ENCODE data around the gene CUZD1. TPM values are rescaled to one million over a fixed set of nuclear protein-coding genes. Genes with fewer than 3 reads are reported as not detected.
"Not testable (repeated sequence)": the region's sequence is repeated elsewhere in the genome, so short reads cannot be mapped to it uniquely, and the experiment has no call there.

CUZD1 gene
- total RNA-seq = 0.11 TPM
- long read RNA-seq = 0 reads

DNA sequence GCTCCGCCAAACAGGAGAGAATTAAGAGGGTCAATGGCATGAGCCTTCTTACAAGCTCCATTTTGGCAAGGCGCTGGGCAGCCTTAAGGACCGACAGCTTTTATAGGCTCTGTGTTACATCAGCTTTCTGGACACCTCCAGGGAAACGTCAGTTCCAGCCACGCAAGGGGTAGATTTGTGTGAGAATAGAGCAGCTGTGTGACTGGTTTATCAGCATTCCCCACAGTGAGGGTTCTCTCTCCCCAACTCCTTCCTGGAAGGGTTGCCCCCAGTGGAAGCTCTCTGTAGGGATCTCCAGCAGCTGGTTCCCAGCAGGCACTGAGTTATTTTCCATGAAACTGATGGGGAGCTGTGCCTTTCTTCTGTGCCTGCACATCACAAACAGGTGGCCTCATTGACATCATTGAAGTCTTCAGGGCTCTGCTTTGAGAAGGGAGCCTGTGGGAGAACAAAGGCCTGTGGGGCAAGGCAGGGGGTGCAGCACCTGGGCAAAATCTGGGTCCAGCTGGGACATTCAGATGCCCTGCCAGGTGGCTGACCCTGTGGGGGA is at the start of gene CUZD1:
TSS of gene CUZD1 (minus strand) at position 75 of the 550 bp plus-strand sequence. CDS start at position 61, 14 bp downstream.
- intact Hi-C loops (cut with DNase I) = no loop called here
- no peak for DNase-seq

GRCh38 chr10:122894261-122894944 is 48.7 kb upstream of the CUZD1 start:
- DNase-seq (no peak), ATAC-seq (ENCODE audit: poor library complexity) (no peak)

More for the DNA sequence above, at the start of gene CUZD1:
- ATAC-seq (ENCODE audit: poor library complexity) = no peak

DNA sequence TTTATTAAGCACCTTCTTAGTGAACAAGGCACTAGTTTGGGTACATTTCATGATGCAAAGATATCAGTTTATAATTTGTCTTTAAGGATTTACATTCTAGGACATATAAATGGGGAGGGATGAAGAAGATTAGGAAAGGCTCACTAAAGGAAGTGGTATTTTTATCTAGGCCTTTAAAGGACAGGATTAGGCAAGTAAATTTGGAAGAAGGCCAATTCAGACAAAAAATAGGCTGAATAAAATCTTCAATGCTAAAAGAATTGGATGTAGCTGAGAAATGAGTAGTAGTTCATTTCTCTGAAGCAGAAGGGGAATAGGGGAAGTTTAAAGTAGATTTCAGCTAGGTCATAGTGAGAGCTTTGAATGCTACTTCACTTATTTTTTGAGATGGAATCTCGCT is 38.5 kb upstream of the CUZD1 start:
- ATAC-seq (ENCODE audit: poor library complexity) (no peak), DNase-seq (no peak)
- intact Hi-C loops (cut with DNase I) = no loop called here

More at GRCh38 chr10:122894261-122894944, 48.7 kb upstream of the CUZD1 start:
- intact Hi-C loops (cut with DNase I) = no loop called here

DNA sequence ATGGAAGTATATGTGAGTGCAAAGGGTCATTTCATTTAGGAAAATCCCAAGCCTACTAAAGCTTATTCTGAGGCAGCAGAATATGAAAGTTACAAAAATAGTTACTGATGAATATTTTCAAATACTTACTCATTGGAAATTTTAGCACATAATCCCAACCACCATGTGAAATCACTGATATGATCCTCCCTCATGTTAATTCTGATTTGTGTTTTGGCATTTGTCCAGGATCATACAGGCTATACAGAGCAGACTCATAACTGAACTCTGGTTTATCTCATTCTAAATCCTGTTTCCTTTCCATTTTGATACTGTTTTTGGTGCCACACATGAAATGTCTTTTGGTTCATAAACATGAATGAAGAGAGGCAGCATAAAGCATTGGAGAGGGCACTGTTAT is 37.1 kb upstream of the CUZD1 start:
- no peak for ATAC-seq (ENCODE audit: poor library complexity)
- intact Hi-C loops (cut with DNase I) = no loop called here
- DNase-seq = no peak

- DNase-seq = peak; percentile 93
- intact Hi-C loops (cut with DNase I) = no loop called here
- peak; percentile 99 for ATAC-seq (ENCODE audit: poor library complexity)
Observed at GRCh38 chr10:122879339-122880273, 33.9 kb upstream of the CUZD1 start, which contains the start of gene FAM24B. Gene FAM24B (minus strand): TSS chr10:122879581. CDS start chr10:122850515, 29,066 bp downstream.

GRCh38 chr10:122878799-122879338 is 33.2 kb upstream of the CUZD1 start:
- ATAC-seq (ENCODE audit: poor library complexity) (peak; percentile 11), DNase-seq (no peak)

DNA sequence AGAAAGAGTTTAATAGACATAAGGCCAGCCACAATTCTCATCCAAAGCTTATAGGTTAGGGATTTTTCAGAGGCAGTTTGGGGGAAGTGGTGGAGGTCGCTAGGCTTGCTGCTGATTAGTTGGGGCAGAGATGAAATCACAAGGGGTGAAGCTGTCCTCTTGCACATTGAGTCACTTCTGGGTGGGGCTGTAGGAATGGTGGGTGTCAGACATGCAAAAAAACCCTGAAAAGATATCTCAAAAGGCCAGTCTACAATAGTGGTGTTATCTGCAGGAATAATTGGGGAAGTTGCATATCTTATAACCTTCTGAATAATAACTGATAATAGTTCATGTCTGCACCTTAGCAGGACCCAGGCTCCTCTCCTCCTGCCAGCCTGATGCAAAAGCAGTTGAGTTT is 31.6 kb upstream of the CUZD1 start:
- intact Hi-C loops (cut with DNase I) = no loop called here
- DNase-seq (no peak), ATAC-seq (ENCODE audit: poor library complexity) (no peak)

More at GRCh38 chr10:122878799-122879338, 33.2 kb upstream of the CUZD1 start:
- intact Hi-C loops (cut with DNase I) = no loop called here

DNA sequence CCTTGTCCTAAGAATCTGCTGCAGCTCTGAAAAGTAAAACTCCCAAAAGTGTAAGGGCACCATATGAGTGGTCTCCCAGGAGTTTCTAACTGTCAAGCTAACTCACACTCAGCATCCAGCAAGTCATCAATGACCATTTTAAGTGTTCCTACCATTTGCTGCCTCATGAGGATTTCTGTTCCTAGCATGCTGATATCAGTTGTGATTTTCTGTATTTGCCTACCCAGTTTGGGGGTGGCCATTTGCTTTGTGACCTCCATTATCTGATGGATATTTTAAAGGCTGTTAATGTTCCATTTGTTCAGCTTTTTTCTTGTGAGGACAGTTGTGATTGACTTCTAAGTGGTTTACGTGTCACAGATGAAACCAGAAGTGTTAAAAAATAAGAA is 30.8 kb upstream of the CUZD1 start:
- intact Hi-C loops (cut with DNase I) = no loop called here
- no peak for DNase-seq
- no peak for ATAC-seq (ENCODE audit: poor library complexity)

- intact Hi-C loops (cut with DNase I) = no loop called here
- DNase-seq (no peak), ATAC-seq (ENCODE audit: poor library complexity) (no peak)
Observed at GRCh38 chr10:122875843-122876466, 30.3 kb upstream of the CUZD1 start.

- intact Hi-C loops (cut with DNase I) = not testable (repeated sequence)
Observed at GRCh38 chr10:122871947-122872346, 26.3 kb upstream of the CUZD1 start.

DNA sequence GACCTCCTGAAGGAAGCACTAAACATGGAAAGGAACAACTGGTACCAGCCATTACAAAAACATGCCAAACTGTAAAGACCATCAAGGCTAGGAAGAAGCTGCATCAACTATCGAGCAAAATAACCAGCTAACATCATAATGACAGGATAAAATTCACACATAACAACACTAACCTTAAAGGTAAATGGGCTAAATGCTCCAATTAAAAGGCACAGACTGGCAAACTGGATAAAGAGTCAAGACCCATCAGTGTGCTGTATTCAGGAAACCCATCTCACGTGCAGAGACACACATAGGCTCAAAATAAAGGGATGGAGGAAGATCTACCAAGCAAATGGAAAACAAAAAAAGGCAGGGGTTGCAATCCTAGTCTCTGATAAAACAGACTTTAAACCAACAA is 23.1 kb upstream of the CUZD1 start:
- intact Hi-C loops (cut with DNase I); DNase-seq; ATAC-seq (ENCODE audit: poor library complexity): not testable (repeated sequence)

More at GRCh38 chr10:122871947-122872346, 26.3 kb upstream of the CUZD1 start:
- not testable (repeated sequence) for ATAC-seq (ENCODE audit: poor library complexity); DNase-seq

GRCh38 chr10:122866757-122867482 is 21.3 kb upstream of the CUZD1 start:
- intact Hi-C loops (cut with DNase I); ATAC-seq (ENCODE audit: poor library complexity); DNase-seq: not testable (repeated sequence)

- ATAC-seq (ENCODE audit: poor library complexity) = no peak
Observed at GRCh38 chr10:122864901-122865300, 19.2 kb upstream of the CUZD1 start.

DNA sequence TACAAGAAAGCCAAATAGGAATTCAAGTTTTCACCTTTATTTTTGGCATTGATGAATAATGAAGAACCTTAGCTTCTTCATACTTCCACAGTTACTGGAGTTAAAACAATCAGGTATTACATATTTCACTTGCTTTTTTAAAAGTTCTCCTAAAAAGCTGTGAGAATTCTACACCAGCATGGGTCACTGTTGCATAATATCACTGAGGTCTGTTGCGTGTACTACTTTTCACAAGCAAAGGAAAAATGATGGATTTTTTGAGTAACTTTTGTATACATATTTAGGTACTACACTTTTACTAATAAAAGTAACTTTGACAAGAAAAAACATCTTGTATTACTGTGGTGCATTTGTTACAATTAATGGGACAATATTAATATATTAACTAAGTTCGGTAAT is 18.5 kb upstream of the CUZD1 start:
- DNase-seq = no peak
- intact Hi-C loops (cut with DNase I) = no loop called here
- ATAC-seq (ENCODE audit: poor library complexity) = no peak

More at GRCh38 chr10:122864901-122865300, 19.2 kb upstream of the CUZD1 start:
- intact Hi-C loops (cut with DNase I) = no loop called here
- no peak for DNase-seq

- DNase-seq = no peak
- ATAC-seq (ENCODE audit: poor library complexity) = no peak
- intact Hi-C loops (cut with DNase I) = no loop called here
Observed at GRCh38 chr10:122863216-122864193, 17.8 kb upstream of the CUZD1 start.

- intact Hi-C loops (cut with DNase I) = no loop called here
- no peak for DNase-seq
- no peak for ATAC-seq (ENCODE audit: poor library complexity)
Observed at GRCh38 chr10:122861711-122862161, 16.1 kb upstream of the CUZD1 start.

GRCh38 chr10:122859527-122859926 is 13.9 kb upstream of the CUZD1 start:
- no peak for ATAC-seq (ENCODE audit: poor library complexity)
- intact Hi-C loops (cut with DNase I) = no loop called here
- DNase-seq = no peak
